Measurements from ENCODE around the gene CFAP99.
"Not testable (repeated sequence)": the region's sequence is repeated elsewhere in the genome, so short reads cannot be mapped to it uniquely, and the experiment has no call there.

CFAP99 gene

DNA sequence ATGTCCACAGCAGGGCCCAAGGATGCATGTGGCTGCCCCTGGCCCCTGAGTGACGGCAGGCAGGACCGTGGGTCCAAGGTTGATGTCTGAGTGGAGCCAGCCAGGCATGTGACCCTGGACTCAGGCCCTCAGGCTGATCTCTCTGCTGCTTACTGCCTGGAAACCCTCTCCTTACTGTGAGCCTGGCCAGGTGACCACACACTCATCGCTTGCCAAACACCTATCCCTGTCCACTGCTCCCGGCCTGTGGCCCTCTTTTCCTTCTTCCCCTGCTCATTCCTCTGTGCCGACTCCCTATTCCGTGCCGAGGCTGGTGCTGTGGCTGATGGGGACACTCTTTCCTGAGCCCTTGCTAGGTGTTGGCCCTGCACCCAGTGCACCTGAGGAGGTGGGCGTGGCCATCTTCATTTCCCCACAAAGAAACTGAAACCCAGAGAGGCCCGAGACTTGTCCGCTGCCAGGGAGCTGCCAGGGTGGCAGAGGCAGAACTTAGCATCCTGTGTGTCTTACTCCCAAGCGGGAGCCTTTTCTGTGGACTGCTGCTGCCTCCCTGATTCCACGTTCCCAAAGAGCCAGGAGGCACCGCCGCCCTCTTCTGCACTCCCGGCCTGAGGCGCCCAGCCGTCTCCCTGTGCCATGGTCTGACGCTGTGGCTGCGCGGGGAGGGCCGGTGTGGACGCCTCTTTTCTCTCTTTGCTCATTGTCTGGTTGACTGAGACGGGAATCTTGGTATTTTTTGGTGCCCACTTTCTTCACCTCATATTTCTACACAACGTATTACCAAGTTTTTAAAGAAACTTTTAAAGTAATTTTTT is 38.9 kb downstream of the CFAP99 start:
- H2AFZ ChIP-seq (ENCODE audit: low read depth, low read length) = no peak overlapping the region
- H3K4me1 ChIP-seq (ENCODE audit: insufficient read depth, low read length) = peaks cover 8% of the 10 kb centered on the region
- no peak overlapping the region for H3K4me3 ChIP-seq (ENCODE audit: low read length)
- no peaks in the 10 kb centered on the region for H3K9me3 ChIP-seq (ENCODE audit: low read length)
- H3K27me3 ChIP-seq (ENCODE audit: insufficient read depth, low read length) = peaks cover 10% of the 10 kb centered on the region
- H3K36me3 ChIP-seq (ENCODE audit: insufficient read depth, low read length) = no peaks in the 10 kb centered on the region

- peaks cover 10% of the 10 kb centered on the region for H3K27me3 ChIP-seq (ENCODE audit: insufficient read depth, low read length)
- no peaks in the 10 kb centered on the region for H3K36me3 ChIP-seq (ENCODE audit: insufficient read depth, low read length)
- H2AFZ ChIP-seq (ENCODE audit: low read depth, low read length) = no peak overlapping the region
- no peaks in the 10 kb centered on the region for H3K9me3 ChIP-seq (ENCODE audit: low read length)
- H3K4me3 ChIP-seq (ENCODE audit: low read length) = no peak overlapping the region
- peaks cover 10% of the 10 kb centered on the region for H3K4me1 ChIP-seq (ENCODE audit: insufficient read depth, low read length)
These were observed 40.1 kb downstream of the CFAP99 start for GRCh38 chr4:2458546-2459491.

DNA sequence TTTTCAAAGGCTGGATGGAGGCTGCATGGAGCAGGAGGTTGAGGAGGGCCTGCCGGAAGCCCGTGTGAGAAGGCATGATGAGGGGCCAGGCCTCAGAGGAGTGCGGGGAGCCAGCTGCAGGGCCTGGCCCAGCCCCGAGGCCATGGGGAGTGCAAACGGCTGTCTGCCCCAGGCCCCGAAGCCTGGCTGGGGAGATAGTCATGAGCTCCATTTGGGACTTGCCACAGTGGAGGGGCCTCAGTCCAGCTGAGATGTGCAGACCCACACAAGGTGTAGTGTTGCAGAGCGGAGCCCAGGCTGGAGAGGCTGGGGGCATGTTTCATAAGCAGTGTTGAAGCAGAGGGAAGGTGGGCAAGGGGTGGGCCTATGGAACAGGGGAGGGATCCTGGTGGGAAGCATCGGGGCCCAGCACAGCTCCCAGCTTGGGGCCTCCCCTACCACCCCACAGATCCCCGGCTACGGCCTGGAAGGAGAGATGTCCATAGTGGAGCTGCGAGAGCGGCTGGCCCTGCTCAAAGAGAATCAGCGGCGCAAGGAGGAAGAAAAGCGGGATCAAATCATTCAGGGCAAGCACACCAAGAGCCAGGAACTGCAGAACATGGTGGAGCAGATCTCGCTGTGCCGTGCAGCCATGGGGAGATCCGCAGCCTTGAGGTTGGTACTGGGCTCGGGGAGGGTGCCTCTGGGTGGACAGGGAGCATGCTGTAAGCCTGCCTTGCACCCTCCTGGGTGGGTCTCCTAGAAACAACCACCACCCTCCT is 41.0 kb downstream of the CFAP99 start:
- Histone ChIP-seq H3K4me1 (ENCODE audit: insufficient read depth, low read length) (peaks cover 10% of the 10 kb centered on the region), H3K4me3 (ENCODE audit: low read length) (no peak overlapping the region), H3K9me3 (ENCODE audit: low read length) (no peaks in the 10 kb centered on the region), H3K27me3 (ENCODE audit: insufficient read depth, low read length) (peaks cover 10% of the 10 kb centered on the region), H2AFZ (ENCODE audit: low read depth, low read length) (no peak overlapping the region), H3K36me3 (ENCODE audit: insufficient read depth, low read length) (no peaks in the 10 kb centered on the region)

- Histone ChIP-seq H3K9me3 (ENCODE audit: low read length) (no peaks in the 10 kb centered on the region), H3K4me1 (ENCODE audit: insufficient read depth, low read length) (peaks cover 10% of the 10 kb centered on the region), H2AFZ (ENCODE audit: low read depth, low read length) (no peak overlapping the region), H3K4me3 (ENCODE audit: low read length) (no peak overlapping the region), H3K27me3 (ENCODE audit: insufficient read depth, low read length) (peaks cover 10% of the 10 kb centered on the region), H3K36me3 (ENCODE audit: insufficient read depth, low read length) (no peaks in the 10 kb centered on the region)
These were observed 42.6 kb downstream of the CFAP99 start for GRCh38 chr4:2461246-2461960.

DNA sequence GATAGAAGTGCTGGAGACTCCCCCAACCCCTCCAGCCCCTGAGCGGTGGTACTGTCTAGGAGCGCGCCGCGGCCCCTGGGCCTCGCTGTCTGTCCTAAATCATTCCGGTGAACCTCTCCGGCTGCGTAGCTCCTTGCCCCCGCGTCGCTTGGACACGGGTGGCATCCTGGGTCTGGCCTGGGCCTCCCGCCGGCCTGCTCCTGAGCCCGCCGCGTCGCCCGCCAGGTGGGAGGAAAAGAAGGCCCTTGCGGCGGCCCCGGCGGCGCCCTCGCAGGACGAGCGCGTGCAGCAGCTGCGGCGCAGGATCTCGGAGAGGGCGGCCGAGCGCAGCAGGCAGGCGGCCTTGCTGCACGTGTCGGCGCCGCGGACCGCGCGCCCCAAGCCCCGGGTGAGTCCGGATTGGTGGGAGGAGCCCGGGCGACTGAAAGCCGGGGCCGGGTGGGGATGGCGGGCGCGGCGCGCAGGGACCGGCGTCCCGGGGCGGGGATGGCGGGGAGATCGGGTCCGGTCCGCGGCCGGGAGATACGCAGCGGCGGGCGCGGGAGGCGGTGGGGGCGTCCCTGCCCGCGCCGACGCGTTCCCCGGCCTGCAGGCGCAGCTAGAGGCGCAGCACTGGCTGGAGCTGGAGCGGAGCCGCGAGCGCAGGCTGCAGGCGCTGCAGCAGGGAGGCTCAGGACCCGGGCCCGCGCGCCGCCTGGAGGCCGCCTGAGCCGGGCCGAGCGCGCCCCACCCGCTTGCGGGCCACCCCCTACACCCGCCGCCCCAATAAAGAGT is 43.6 kb downstream of the CFAP99 start:
- Histone ChIP-seq H3K27me3 (ENCODE audit: insufficient read depth, low read length) (peaks cover 10% of the 10 kb centered on the region), H3K4me3 (ENCODE audit: low read length) (peak overlapping the region; percentile 51)

GRCh38 chr4:2462992-2463762 is 44.4 kb downstream of the CFAP99 start:
- H3K9me3 ChIP-seq (ENCODE audit: low read length) = no peaks in the 10 kb centered on the region
- H3K36me3 ChIP-seq (ENCODE audit: insufficient read depth, low read length) = no peaks in the 10 kb centered on the region
- peaks cover 10% of the 10 kb centered on the region for H3K4me1 ChIP-seq (ENCODE audit: insufficient read depth, low read length)
- H2AFZ ChIP-seq (ENCODE audit: low read depth, low read length) = peak overlapping the region; percentile 89
- H3K4me3 ChIP-seq (ENCODE audit: low read length) = peak overlapping the region; percentile 51
- H3K27me3 ChIP-seq (ENCODE audit: insufficient read depth, low read length) = peaks cover 10% of the 10 kb centered on the region

More for the DNA sequence above, 43.6 kb downstream of the CFAP99 start:
- H3K9me3 ChIP-seq (ENCODE audit: low read length) = no peaks in the 10 kb centered on the region
- H3K4me1 ChIP-seq (ENCODE audit: insufficient read depth, low read length) = peaks cover 10% of the 10 kb centered on the region
- H3K36me3 ChIP-seq (ENCODE audit: insufficient read depth, low read length) = no peaks in the 10 kb centered on the region
- H2AFZ ChIP-seq (ENCODE audit: low read depth, low read length) = peak overlapping the region; percentile 89

DNA sequence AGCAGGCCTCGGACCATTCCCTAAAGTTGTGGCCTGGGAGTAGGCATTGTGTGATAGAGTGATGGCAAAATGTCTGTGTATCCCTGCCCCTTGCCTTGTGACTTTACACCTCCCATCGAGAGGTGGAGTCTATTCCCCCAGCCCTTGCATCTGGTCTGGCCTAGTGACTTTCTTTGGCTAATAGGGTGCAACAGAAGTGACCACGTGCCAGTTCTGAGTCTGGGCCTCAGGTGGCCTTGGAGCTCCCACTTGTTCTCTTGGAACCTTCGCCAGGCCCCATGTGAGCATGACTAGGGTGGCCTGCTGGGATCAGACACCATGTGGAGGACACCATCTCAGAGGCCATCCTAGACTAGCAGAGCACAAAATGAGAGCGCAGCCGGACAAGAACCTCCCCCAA is 46.3 kb downstream of the CFAP99 start:
- Histone ChIP-seq H3K27me3 (ENCODE audit: insufficient read depth, low read length) (peaks cover 2% of the 10 kb centered on the region), H3K9me3 (ENCODE audit: low read length) (no peaks in the 10 kb centered on the region), H2AFZ (ENCODE audit: low read depth, low read length) (no peak overlapping the region), H3K36me3 (ENCODE audit: insufficient read depth, low read length) (no peaks in the 10 kb centered on the region), H3K4me1 (ENCODE audit: insufficient read depth, low read length) (peaks cover 10% of the 10 kb centered on the region), H3K4me3 (ENCODE audit: low read length) (no peak overlapping the region)

- H2AFZ ChIP-seq (ENCODE audit: low read depth, low read length); H3K4me3 ChIP-seq (ENCODE audit: low read length); H3K27me3 ChIP-seq (ENCODE audit: insufficient read depth, low read length); H3K9me3 ChIP-seq (ENCODE audit: low read length); H3K36me3 ChIP-seq (ENCODE audit: insufficient read depth, low read length): not testable (repeated sequence)
- H3K4me1 ChIP-seq (ENCODE audit: insufficient read depth, low read length) = peaks cover 12% of the 10 kb centered on the region
These were observed 46.8 kb downstream of the CFAP99 start for GRCh38 chr4:2465544-2465943.

DNA sequence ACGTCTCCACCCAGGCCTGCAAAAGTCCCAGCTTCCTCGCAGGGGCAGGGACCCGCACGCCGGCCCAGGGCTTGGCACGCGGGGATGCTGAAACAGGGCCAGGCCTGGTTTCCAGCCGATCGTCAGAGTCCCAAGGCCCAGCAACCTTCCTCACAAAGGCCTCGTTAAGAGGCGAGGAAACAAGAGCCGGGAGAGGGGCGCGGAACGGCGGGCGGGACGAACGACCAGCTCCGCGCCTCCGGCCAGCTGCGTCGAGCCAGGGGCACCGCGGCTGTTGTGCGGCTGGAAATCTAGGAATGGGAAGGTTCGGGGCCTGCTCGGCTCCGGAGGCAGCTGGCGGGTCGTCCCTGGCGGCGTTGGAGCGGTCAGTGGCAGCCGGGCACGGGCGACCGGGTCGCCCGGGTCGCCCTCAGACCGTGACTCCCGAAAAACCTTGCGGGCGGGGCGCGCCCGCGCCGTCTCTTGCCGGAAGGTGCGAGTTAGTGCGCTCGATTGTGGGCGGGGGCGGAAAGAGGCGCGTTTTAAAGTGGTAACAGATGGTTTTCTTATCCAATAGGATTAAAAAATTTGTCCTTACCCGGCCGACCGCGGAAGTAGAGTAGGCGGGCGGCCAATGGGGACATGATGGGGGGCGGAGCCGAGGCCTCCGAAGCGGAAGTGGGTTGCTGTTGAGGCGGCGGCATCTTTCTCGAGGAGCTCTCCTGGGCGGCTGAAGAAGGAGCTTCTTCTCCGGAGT is 49.9 kb downstream of the CFAP99 start, which contains the start of gene RNF4:
RNF4 (plus strand) TSS at position 651 of the 736 bp plus-strand sequence. CDS start 21,388 bp downstream, outside the sequence.
- Histone ChIP-seq H3K9me3 (ENCODE audit: low read length) (peaks cover 12% of the 10 kb centered on the region), H3K4me3 (ENCODE audit: low read length) (peak within 1 kb of the TSS; percentile 75), H3K27me3 (ENCODE audit: insufficient read depth, low read length) (no peaks in the 10 kb centered on the region), H3K4me1 (ENCODE audit: insufficient read depth, low read length) (peaks cover 6% of the 10 kb centered on the region), H2AFZ (ENCODE audit: low read depth, low read length) (peak within 1 kb of the TSS; percentile 24), H3K36me3 (ENCODE audit: insufficient read depth, low read length) (peaks cover 25% of the 10 kb centered on the region)

DNA sequence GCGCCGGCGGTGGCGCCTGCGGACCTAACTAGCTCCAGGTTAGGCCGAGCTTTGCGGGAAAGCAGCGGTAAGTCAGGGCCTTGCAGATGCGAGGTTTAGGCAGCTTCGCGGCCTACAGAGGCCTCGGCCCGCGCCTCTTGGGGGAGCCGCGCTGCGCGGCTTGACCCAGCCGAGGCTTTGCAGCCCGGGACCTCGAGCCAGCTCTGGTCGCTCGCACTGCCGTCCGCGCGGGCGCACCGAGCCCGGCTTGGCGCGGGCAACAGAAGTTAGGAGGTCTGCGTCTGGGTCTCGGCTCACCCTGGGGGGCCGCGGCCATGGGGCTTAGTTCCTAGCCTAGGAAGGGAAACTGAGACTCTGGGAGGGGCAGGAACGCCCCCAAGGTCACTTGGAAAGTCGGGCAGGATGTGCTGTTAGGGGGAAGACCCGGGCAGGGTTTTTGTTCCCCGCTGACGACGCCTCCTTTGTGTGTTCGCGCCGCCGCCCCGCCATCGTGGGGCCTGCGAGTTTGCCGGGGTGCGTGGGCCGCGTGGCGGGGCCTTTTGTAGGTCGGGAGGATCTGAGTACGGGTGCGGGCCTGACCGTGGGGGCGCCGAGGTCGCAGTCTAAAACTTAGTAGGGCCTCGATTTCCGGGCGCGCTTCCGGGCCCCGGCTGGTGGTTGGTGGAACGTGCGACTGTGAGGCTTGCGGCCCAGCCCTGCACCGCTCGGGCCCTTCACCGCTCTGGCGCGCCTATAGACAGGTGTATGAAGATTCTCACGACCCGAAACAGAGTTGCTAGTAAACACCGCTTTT is 50.6 kb downstream of the CFAP99 start:
- H3K4me3 ChIP-seq (ENCODE audit: low read length) = peak overlapping the region; percentile 75
- no peaks in the 10 kb centered on the region for H3K27me3 ChIP-seq (ENCODE audit: insufficient read depth, low read length)
- peaks cover 12% of the 10 kb centered on the region for H3K9me3 ChIP-seq (ENCODE audit: low read length)
- H2AFZ ChIP-seq (ENCODE audit: low read depth, low read length) = no peak overlapping the region
- H3K4me1 ChIP-seq (ENCODE audit: insufficient read depth, low read length) = peaks cover 6% of the 10 kb centered on the region
- peaks cover 26% of the 10 kb centered on the region for H3K36me3 ChIP-seq (ENCODE audit: insufficient read depth, low read length)
